ENCODE data around the gene BAHCC1.

Gene BAHCC1

GRCh38 chr17:81453712-81454111 lies 58.5 kb downstream of the BAHCC1 start:
- TF ChIP-seq CTCF (IDR thresholded peaks at IDR 0.05), result no peak
- DNase-seq (ENCODE audit: low spot score), result no peak
- H3K27ac ChIP-seq, result no peak overlapping the region

GRCh38 chr17:81454473-81454872 lies 59.2 kb downstream of the BAHCC1 start:
- no peak overlapping the region for H3K4me3 ChIP-seq

More at GRCh38 chr17:81453712-81454111, 58.5 kb downstream of the BAHCC1 start:
- H3K4me3 ChIP-seq, result no peak overlapping the region

GRCh38 chr17:81455387-81455786 lies 60.1 kb downstream of the BAHCC1 start:
- no peak for DNase-seq (ENCODE audit: low spot score)
- no peak for TF ChIP-seq CTCF (IDR thresholded peaks at IDR 0.05)
- H3K4me3 ChIP-seq, result no peak overlapping the region
- no peak overlapping the region for H3K27ac ChIP-seq

More at GRCh38 chr17:81454473-81454872, 59.2 kb downstream of the BAHCC1 start:
- H3K27ac ChIP-seq, result no peak overlapping the region
- no peak for TF ChIP-seq CTCF (IDR thresholded peaks at IDR 0.05)
- no peak for DNase-seq (ENCODE audit: low spot score)

DNA sequence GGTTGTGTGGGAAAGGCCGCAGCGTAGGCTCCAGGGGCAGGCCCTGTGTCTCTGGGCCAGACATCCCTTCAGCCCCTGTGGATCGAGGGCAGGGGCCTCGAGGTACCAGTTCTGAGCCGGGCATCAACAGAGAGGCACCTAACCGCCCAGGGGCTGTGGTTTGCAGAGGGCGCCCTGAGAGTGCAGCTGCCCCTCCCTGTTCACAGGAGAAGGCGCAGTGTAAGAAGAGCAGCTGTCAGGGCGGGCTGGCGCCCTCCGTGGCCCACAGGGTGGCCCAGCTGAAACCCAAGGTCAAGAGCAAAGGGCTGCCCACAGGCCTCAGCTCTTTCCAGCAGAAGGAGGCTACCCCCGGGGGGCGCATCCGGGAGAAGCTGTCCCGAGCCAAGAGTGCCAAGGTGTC lies 60.8 kb downstream of the BAHCC1 start:
- Histone ChIP-seq H3K27ac (no peak overlapping the region), H3K4me3 (no peak overlapping the region)

DNA sequence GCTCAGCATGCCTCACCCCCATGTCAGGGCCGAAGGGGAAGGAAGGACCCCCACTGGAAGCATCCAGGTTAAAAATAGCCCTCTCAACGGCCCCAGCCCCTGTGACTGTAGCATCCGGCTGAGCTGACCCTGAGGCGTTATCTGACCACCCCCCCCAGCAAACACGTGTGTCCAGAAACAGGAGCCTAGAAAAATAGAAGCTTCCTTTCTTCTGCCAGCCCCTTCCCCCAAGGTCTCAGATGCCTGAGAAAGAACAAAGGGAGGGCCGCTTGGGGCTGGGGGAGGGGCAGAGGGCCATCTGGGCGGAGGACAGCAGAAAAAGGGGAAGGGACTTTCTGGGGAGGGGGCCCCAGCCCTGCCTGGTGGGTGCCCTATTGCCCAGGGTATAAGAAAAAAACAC lies 61.5 kb downstream of the BAHCC1 start:
- no peak for DNase-seq (ENCODE audit: low spot score)
- TF ChIP-seq CTCF (IDR thresholded peaks at IDR 0.05), result no peak
- Histone ChIP-seq H3K4me3 (no peak overlapping the region), H3K27ac (no peak overlapping the region)

More for the DNA sequence above, 60.8 kb downstream of the BAHCC1 start:
- no peak for TF ChIP-seq CTCF (IDR thresholded peaks at IDR 0.05)
- no peak for DNase-seq (ENCODE audit: low spot score)

DNA sequence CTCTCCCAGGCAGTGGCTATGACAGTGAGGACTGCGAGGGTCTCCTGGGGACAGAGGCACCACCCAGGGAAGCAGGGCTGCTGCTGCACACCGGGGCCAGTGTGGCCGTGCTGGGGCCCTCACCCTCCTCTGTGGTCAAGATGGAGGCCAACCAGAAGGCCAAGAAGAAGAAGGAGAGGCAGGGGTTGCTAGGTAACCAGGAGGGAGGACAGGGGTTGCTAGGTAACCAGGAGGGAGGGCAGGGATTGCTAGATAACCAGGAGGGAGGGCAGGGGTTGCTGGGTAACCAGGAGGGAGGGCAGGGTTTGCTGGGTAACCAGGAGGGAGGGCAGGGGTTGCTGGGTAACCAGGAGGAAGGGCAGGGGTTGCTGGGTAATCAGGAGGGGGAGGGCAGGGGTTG lies 62.1 kb downstream of the BAHCC1 start:
- no peak overlapping the region for H3K4me3 ChIP-seq
- TF ChIP-seq CTCF (IDR thresholded peaks at IDR 0.05), result no peak
- no peak overlapping the region for H3K27ac ChIP-seq
- no peak for DNase-seq (ENCODE audit: low spot score)

DNA sequence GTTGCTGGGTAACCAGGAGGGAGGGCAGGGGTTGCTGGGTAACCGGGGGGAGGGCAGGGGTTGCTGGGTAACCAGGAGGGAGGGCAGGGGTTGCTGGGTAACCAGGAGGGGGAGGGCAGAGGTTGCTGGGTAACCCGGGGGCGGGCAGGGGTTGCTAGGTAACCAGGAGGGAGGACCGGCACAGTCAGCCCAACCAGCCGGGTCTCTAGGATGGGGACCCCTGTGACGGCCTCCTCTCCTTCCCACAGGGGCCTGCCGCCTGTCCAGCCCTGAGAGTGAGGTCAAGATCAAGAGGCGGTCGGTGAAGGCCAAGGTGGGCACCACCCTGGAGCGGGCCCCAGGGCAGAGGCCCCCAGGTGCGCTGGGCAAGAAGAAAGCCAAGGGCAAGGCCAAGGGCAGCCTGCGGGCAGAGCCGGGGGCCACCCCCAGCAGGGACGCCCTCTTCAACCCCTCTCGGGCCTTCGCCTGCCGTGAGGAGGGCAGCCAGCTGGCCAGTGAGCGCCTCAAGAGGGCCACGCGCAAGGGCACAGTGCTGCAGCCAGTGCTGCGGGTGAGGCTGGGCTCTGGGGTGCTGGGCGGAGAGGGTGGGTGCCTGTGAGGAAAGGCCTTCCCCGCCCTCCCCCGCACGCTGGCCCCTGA lies 62.8 kb downstream of the BAHCC1 start:
- no peak for TF ChIP-seq CTCF (IDR thresholded peaks at IDR 0.05)
- Histone ChIP-seq H3K27ac (no peak overlapping the region), H3K4me3 (no peak overlapping the region)
- DNase-seq (ENCODE audit: low spot score), result no peak
